ENCODE measurements around the gene FHIT.
"Not testable (repeated sequence)": the region's sequence is repeated elsewhere in the genome, so short reads cannot be mapped to it uniquely, and the experiment has no call there.

The FHIT gene

DNA sequence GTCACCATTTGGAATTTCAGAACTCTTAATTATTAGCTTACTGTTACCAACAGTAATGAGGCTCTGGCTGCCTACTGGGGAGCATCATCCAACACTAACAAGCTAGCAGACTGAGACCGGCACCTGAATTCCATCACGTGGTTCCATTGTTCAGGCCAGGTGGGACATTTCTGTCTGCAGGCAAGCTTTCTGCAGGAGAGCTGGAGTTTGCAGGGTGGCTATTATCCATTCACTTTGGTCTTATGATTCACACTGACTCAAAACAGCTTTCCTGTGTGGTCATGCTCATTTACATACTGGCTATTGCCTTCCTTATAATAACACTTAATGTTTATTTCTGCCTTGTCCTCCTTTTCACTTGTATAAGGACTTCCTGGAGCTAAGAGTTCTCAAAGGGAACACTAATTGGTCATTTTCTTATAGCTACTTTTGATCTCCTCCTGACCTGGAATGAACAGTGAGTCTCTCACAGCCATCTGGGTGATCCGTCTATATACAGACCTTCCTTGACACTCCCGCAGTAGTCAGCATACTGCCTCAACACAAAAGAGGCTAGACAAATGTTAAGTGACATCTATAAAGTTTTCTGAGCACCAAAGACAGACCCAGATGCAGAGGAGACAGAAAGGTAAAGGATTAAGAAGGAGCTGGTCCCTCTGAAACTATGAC is 695.4 kb downstream of the FHIT start:
- no peak for DNase-seq (ENCODE audit: low read depth)

DNA sequence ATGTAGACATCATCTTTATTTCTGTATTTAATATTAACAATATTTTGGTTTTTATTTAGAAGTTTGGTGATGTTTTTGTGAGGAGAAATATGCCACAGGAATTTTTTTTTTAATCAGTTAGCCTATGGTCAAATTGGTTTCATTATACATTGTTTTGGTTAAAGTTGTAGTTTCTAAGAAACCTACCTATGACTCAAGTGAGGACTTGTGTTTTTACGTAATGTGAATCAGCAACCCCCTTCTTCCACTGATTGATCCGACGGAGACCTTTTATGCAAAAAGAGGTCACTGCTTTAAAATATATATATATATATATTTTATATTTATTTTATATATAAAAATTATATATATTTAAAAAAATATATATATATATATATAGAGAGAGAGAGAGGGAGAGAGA is 698.1 kb downstream of the FHIT start:
- DNase-seq (ENCODE audit: low read depth), result no peak

DNA sequence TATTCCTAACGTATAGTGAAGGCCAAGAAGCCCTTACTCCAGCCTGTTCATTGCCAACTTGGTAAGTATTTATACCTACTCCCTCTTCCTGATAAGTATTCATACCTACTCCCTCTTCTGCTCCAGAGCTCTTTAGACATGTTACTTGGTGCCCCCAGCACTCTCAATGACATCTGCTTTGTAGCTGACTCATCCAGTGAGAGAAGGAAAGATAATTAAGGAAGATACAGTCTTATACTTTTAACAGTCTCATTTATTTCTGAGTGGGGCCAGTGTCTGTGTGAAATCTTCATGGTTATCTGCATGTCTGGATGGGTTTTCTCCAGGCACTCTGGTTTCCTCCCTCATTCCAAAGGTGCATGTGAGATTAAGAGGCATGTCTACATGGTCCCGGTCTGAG is 698.7 kb downstream of the FHIT start:
- DNase-seq (ENCODE audit: low read depth), result no peak

DNA sequence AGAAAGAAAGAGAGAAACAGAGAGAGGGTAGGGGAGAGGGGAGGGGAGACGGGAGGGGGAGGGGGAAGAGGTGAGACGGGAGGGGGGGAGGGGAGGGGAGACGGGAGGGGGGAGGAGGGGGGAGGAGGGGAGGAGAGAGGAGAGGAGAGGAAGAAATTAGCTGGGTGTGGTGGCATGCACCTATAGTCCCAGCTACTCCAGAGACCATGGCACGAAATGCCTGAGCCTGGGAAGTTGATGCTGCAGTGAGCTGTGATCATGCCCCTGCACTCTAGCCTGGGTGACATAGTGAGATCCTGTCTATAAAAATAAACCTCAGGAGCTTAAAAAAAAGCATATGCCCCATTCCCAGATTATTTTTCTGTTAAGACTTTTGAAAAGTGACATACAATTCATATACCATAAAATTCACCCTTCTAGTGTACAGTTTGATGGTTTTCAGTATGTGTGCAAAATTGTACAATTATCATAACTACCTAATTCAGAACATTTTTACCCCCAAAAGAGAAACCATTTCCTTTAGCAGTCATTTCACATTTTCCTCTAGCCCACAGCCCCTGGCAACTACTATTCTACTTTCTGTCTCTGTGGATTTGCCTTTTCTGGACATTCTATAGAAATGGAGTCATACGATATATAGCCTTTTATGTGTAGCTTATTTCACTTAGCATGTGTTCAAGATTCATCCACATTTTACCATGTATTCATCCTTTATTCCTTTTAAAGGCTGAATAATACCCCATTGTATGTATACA is 699.6 kb downstream of the FHIT start:
- DNase-seq (ENCODE audit: low read depth), result no peak

DNA sequence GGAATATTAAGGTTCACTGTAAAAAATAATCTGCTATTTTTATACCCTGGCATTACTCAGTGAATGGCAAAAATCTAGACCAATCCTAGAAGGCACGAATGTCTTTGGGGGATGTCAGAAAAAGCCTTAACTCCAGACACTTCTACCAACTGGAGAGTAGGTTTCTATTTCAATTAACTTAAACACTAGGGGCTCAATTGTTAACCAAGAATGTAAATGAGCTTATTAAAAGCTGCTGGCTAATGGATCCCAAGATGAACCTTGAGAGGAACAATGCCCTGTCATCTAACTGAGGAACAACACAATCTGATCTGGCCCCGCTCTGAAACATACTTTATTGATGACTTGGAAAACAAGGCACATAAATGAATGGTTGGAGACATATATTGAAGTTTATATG is 701.4 kb downstream of the FHIT start:
- DNase-seq (ENCODE audit: low read depth), result no peak

DNA sequence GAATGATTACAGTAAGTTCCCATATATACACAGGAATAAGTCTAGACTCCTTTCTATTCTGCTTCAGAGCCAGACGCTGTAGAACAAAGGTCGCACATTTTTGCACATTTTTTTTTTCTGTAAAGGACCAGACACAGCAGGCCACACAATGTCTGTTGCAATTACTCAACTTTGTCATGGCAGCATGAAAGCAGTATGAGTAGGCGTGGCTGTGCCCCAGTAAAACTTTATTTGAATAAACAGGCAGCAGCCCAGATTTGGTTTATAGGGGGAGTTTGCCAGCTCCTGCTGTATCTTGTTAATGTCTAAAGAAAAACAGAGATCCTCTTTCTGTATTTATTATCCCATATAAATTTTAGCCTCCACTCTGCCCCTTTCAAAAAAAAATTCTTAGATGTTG is 708.3 kb downstream of the FHIT start:
- no peak for DNase-seq (ENCODE audit: low read depth)

DNA sequence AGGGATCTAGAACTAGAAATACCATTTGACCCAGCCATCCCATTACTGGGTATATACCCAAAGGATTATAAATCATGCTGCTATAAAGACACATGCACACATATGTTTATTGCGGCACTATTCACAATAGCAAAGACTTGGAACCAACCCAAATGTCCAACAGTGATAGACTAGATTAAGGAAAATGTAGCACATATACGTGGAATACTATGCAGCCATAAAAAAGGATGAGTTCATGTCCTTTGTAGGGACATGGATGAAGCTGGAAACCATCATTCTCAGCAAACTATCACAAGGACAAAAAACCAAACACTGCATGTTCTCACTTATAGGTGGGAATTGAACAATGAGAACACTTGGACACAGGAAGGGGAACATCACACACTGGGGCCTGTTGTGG is 711.9 kb downstream of the FHIT start:
- DNase-seq (ENCODE audit: low read depth), result not testable (repeated sequence)

DNA sequence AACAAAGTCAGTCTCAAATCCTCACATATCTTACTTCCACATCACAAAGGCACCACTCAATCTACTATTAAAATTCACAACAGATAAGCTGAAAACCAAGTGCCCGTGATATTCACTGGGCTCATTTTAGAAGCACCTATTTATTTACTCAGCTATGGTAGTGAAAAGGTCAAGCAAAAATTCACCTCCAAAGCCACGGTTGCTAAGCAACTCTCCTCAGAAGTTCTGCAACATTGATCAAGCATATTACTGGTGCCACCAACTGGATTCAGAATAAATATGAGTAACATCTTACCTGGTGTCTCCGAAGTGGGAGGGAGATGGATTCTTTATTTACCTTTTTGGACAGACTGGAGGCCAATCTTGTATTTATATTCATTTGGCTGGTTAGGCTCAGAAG is 714.8 kb downstream of the FHIT start:
- DNase-seq (ENCODE audit: low read depth), result no peak

DNA sequence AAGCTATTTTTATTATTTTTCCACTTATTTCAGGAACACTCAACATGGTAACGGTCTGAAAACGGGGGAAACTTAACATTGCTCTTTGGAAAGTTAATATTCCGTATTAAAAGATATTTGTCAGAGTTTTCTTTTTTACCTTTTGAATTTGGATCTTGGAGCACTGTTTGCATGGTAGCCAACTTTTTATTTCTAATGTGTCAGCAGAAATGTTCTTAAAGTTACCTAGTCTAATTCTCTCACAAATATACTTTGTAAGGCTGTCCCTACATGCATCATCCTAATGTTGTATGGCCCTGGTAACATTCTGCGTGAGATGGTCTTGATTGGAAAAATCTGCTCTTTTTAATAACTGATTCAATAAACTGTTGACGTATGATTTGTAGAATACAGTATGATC is 719.5 kb downstream of the FHIT start:
- DNase-seq (ENCODE audit: low read depth), result no peak

DNA sequence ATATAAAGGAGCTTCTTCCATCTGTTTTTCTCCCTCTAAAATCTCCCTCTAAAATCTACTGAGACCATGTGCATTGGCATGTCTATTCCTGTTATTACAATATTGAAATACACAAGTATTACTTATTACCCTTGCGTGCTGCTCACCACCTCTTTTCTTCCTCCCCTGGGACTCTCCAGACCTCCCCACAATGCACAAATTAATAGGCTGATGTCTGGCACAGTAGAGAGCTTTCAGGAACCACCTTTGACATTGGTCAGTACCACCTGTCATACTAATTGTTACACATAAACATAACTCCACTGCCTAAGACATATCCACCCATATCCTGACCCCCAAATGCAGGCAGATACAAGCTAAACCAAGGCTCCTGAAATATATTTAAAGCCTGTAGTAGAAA is 722.6 kb downstream of the FHIT start:
- no peak for DNase-seq (ENCODE audit: low read depth)

DNA sequence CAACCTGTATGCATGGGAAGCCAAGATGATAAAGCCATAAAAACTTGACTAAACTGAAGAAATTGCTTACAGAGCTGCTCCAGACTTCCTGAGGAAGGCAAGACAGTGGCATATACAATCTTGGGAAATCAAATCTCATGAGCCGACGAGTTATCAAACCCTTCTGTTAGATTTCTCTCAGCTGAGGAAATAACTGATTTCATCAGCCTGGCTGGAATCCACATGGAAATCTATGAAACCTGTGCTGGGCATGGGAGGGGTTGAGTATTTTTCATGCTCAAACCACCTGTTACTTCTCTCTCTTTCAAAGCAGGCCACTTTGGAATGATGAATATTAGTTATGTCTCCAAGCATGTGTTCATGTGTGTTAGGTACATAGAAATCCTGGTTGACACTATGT is 727.7 kb downstream of the FHIT start:
- no peak for DNase-seq (ENCODE audit: low read depth)

DNA sequence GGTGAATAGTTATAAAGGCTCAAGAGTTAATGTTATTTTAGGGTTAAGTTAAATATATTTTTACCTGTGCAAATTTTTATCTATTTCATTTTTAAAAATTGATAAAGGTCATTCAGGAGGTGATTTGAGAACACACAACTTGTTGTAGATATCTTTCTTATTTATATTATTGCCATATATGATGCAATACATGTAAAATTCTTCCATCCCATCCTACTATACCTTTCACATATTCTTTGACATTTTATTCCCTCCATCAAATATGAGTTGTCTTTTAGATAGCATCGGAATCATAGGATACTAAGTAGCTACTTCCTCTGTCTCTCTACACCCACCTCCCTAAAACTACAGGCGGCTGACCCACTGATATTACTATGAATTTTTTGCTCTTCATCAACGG is 734.1 kb downstream of the FHIT start:
- DNase-seq (ENCODE audit: low read depth), result no peak

DNA sequence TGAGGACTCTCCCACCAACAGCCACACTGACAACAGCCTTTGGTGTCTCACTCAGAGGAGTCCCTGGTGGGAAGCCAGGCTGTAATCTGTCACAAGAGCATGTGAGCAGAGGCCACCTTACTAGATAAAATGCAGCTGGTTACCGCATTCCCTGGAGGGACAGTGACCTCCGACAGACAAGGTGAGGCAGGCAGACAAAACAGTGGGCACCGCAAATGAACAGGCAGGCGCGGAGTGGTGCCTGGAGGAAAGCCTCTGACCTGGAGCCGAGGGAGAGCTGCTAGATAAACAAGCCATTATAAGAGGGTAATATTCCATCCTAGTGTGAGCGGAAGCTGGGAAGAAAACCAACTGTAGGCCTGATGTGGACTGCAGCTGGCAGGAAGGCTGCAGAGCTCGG is 736.4 kb downstream of the FHIT start:
- DNase-seq (ENCODE audit: low read depth), result no peak

DNA sequence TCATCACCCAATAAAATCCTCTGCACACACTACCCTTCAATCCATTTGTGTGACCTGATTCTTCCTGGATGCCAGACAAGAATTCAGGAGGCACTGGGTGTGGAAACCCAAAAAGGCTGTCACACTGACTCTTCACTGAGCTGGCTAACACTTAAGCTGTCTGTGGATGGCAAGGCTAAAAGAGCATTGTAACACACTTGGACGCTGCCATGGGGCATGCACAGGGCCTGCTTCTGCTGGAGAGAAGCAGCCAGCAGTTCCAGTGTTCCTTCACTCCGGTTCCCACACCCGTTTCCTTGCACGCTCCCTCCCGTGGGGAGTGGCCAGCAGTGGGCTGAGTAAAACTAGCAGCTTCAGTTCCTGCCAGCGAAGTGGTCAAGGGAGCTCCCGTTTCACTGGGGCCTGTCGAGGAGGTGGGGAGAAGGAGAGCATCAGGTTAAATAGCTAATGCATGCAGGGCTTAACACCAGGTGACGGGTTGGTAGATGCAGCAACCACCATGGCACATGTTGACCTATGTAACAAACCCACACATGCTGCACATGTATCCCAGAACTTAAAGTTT is 737.1 kb downstream of the FHIT start:
- DNase-seq (ENCODE audit: low read depth), result no peak

DNA sequence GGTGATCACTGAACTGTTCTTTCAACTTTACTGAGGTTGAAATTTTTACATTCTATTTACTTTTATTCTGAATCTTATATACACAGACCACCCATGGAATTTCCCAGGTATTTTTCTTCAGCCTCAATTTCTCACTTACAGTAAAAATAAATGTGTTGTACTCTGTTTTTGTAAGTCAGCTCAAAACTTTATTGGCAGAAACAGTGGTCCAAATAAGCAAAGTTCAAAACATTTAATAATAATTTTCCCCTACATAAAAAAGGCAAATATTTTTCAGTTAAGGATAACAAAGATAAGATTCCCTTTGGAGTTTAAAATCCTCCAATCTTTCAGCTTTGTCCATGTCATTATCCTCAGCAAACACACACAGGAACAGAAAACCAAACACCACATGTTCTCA is 738.0 kb downstream of the FHIT start:
- DNase-seq (ENCODE audit: low read depth), result no peak

DNA sequence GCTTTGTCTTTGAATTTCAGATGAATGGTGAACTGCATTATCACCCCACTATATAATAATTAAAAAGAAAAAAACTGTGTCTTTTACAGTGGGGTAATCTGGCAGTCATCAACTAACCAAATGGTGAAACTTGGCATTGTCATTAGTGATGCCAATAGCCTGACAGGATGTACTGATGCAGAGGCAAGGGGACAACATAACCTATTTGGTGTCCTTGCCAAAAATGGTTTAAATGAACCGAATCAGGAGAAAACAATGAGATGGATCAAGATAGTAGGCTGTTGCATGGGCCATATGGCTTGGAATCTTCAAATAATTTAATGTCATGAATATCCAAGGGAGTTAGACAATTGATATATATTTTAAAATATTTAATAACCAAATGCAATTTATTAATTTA is 738.7 kb downstream of the FHIT start:
- DNase-seq (ENCODE audit: low read depth), result no peak

DNA sequence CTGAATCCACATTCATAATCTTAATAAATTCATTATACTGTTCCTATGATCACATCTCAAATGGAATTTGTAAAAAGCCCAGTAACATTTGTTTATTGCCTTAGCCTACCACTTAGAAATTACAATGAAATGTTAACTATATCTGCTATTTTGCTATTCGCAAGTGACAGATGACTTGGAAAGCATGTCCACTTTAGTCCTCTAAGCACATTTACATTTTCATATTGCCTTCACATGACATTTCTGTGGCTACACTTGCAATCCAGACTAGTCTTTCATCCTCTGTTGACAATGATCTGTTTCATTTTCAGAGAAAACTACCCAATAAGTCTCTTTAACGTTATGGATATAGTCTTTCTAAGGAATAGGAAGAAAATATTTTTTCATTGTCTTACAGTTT is 741.8 kb downstream of the FHIT start:
- no peak for DNase-seq (ENCODE audit: low read depth)

DNA sequence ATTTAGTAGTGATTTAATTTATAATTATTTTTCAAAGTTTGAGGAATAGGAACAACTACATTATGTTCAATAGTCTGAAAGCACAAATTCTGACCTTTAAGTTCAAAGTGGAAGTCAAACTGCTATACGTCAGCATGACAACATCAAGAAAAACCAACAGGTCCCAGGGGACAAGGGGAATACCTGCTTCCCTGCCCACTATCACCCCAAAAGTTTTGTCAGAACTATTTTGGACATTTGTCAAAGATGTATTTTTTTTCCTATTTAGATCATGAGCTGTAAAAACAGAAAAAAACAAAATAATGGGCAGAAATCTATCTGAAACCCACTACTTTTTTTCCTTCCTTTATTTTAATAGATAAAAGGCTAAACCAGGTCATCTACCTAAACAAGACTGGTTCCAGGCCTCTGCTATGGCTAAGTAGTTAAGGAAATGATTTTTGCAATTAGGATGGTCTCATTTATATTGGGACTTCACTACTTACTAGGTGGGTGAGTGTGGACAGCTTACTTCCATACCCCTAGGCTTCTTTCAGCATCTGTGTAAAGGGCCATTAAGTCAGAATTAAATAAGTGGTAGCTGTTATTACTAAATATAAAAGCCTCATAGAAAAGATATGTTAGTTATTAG is 746.3 kb downstream of the FHIT start:
- no peak for DNase-seq (ENCODE audit: low read depth)

DNA sequence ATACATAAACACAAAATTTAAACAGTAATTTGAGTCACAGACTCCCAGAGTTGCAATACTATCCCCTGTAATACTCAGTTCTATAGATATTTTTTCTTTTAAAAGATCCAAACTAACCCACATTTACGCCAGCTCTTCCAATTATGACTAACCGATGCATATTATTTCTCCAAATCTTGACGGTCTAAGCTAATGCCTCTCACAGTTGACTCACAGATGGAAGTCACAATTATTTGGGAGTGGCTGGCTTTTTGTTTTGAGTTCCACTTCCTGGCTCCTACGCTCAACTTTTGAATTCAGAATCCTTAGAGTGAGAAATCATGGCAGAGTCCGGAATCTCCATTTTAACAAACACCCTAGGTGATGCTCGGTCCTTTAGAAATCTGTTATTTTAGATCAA is 749.9 kb downstream of the FHIT start:
- DNase-seq (ENCODE audit: low read depth), result no peak

DNA sequence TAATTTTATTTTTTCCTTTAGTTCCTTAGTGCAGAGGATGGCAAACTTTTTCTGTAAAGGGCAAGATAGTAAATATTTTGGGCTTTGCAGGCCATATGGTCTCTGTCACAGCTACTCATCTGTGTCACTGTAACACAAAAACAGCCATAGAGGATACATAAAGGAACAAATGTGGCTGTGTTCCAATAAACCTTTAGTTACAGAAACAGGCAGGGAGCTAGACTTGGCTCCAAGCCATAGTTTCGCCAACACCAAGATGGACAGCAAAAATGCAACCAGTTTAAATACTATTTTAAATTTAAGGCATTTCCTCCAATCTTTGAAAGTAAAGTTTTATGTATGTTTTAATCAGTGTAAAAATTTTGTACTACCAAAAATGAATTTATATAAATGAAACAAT is 753.4 kb downstream of the FHIT start:
- DNase-seq (ENCODE audit: low read depth), result no peak

DNA sequence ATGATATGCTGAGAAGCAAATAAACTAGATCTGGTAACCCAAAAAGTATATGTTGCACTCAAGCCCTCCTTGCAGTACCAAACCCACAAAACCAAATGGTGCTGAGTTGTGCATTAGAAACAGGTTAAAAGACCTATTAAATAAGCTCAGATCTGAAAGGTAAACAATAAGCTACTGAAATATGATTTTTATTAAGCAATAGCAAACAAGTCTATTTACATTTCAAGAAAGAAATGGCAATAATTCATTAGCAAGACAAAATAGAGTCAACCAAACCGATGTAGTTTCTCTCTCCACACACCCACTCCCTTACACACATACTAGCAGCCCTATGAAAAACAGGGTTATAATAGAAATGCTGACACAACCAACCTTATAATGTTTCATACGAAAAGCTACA is 760.3 kb downstream of the FHIT start:
- DNase-seq (ENCODE audit: low read depth), result no peak

DNA sequence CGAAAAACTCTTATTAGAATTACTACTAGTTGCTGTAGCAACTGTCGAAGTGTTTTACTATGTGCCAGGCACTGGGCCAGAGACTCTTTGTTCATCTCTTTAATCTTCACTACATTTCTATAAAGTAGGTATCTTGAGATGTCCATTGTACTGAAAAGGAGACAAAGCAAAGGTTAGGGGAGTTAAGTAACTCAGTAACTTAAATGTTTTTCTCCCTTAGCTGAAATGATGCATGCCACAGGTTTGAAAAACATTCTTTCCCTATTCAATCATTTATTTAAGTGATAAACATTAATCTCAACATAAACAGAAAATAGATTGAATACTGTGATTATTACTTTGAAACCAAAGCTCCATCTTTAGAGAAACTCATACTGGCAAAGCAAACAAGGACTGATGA is 776.2 kb downstream of the FHIT start:
- DNase-seq (ENCODE audit: low read depth), result no peak

DNA sequence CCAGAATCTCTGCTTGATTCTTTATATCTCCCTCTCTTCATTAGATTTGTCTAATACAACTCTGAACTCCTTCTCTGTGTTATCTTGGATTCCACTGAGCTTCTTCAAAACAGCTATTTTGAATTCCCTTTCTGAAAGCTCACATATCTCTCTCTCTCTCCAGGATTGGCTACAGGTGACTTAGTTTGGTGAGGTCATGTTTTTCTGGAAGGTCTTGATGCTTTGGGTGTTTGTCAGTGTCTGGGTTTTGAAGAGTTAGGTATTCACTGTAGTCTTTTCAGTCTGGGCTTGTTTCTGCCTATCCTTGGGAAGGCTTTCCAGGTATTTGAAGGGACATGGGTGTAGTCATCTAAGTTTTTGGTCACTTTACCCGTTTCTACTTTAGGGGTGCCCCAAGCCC is 781.8 kb downstream of the FHIT start:
- no peak for DNase-seq (ENCODE audit: low read depth)

All from activated T-helper 9 cell treated with anti-CD3 and anti-CD28 coated beads, Interleukin-2, amount 50 U/mL, for 16 hours (primary cell).